Stromal cell of bone marrow (primary cell): ENCODE data around the gene EFHC1.
"Not testable (repeated sequence)": the region's sequence is repeated elsewhere in the genome, so short reads cannot be mapped to it uniquely, and the experiment has no call there.

Experiments used
- DNase-seq: peaks from one replicate; pipeline ENCODE4 v3.0.0-alpha.2; 2012; ENCODE audit warnings: low read depth

Gene EFHC1

DNA sequence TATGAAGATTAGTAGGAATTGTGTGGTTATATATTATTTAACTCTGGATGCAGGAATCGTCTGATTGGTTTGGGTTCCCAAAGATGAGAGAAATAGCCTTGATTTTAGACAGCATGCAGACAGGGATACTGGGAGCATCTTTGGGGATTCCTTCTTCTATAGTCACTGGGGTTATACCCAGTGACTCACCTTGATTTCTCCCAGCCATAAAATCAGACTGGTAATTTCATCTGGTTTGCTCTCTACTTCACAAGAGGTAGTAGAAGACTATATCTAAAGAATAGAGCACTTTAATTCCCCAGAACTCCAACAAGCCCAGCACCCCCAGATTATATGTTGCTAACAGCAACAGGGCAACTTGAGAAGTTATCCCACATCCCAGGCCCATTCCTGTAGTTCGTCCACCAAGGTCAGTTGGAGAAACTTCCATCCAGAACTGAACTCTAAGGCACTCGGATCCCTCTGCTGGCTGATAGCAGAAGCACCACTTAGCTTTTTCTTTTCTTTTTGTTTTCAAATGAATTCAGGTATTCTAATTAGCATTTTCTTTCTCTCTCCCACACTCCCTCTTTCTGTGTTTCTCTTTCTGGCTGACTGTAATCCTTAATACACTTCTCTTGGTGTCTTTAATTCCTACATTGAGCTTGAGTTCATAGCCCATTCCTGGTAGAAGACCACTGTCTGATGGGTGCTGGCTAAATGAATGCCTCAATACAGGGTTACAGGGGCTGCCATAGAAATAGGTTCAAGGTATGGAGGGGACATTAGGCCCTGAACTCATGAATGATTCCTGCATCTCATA, 20.4 kb upstream of the EFHC1 start:
- no peak for DNase-seq

DNA sequence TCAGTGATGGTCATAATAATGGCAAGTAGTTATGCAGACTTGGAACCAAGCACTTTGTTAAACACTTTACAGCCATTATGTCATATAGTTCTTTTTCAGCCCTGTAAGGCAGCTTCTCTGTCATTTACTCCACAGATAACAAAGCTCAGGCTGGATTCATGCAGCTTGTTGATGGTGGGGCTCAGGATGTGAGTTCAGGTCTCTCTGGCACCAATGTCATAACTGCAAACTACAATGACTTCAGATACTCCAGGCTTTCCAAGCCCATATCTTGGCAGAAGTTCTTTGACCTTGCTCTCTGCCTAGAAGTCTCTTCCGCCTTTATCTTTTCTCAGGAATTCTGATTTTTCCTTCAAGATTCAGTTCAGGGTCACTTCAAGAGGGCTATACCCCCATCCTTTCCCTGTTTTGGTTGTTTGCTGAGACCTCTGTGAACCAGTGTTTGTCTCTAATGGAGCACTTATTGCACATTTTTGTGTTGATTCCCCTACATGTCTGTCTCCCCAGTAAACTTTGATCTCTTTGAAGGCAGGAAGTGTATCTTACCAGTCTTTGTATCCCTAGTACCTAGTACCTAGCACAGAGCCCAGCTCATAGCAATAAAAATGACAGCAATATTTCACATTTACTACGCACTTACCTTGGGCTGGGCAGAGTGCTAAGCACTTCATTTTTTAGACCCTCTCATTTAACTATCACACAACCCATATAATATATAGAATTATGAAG, 19.7 kb upstream of the EFHC1 start:
- no peak for DNase-seq

DNA sequence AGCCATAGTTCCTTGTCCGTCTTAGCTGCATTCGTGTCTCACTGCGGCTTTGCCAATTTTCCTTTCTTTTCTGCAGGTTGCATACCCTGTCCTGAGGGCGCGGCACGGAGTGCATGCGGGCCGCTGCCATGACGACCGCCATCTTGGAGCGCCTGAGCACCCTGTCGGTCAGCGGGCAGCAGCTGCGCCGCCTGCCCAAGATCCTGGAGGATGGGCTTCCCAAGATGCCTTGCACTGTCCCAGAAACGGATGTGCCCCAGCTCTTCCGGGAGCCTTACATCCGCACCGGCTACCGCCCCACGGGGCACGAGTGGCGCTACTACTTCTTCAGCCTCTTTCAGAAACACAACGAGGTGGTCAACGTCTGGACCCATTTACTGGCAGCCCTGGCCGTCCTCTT, 17.1 kb upstream of the EFHC1 start:
- no peak for DNase-seq

DNA sequence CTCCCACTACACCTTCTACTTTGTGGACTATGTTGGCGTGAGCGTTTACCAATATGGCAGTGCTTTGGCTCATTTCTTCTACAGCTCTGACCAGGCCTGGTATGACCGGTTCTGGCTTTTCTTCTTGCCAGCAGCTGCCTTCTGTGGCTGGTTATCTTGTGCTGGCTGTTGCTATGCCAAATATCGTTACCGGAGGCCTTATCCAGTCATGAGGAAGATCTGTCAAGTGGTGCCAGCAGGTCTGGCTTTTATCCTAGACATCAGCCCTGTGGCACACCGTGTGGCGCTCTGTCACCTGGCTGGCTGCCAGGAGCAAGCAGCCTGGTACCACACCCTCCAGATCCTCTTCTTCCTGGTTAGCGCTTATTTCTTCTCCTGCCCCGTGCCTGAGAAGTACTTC, 16.5 kb upstream of the EFHC1 start:
- no peak for DNase-seq

DNA sequence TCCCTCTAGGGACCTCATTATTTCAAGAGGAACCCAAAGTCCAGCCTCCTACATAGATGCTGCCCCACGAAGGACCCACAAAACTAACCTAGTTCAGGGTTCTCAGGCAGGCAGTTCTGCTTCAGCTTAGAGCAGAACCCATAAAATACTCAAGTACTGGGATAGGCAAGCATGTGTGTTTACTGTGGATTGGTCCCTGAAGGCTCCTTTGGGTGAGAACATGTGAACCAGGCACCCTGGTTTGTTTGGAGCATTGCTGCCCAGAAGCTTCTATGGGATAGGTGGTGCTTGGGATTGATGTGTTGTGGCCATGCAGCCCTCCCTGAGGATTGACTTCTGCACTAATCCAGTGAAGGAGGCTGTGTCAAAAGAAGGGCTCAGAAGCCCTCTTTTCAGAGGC, 14.9 kb upstream of the EFHC1 start:
- DNase-seq = no peak

DNA sequence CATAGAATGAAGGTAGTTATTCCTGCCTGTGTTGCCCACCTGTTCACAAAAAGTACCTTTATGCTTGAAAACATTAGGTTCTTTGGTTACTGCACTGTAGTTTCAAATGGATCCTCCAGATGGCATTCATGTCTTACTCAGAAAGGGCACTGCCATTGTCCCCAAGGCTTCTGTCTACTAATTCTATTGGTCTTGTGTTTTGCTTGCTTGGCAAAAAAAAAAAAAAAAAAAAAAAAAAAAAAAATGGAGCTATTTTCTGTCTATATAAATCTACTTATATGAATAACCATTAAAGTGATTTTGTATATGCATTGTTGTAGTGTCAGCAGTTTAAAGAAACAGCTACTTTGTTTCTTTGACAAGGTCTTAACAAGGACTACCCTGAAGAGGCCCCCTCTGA, 12.7 kb upstream of the EFHC1 start:
- no peak for DNase-seq

DNA sequence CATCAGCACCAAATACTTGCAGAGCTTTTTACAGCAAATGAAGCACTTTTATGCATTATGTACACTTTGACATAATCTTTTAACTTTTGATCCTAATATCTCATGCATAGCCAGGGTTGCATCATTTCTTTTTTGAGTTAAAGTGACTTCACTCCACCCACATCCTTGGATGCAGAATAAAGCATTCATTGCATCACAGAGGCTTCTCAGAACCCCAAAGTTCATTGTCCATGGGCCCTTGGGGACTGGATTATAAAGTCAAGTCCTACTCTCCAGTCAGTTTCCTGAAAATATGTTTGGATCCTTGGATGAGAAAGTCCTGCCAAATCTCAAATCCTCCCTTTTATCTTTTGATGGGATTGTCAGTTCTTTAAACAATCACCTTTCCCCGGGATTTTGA, 10.6 kb upstream of the EFHC1 start:
- DNase-seq = no peak

DNA sequence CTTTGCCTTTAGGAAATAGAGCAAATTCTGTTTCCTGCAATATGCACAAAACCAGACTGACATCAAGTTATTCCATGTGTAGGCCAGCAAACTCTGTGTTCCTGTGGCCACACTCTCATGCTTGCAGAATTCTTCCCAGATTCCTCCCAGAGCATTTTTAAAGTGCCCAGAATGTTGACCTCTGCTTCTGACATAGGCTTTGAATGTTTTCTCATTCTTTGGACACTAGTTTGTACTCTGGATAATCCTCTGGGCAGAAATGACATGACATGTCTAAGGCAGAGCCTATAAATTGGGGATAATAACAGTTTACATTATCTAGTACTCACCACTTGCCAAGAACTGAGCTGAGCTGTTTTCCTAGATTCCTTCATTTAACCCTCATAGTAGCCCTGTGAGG, 9.2 kb upstream of the EFHC1 start:
- DNase-seq = no peak

DNA sequence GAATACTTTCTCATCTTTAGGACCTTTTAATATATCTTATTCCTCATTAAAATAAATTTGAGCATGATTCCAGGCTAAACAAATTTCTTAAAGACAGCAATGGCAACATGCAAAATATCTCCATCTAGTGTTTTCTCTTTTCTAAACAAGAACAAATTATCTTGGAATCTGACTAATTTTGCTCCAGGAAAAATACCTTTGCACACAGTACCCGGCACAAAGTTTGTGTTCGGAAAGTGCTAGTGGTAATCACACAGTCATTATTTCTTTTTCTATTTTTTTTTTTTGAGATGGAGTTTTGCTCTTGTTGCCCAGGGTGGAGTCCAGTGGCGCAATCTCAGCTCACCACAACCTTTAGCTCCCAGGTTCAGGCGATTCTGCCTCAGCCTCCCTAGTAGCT, 8.2 kb upstream of the EFHC1 start:
- DNase-seq = no peak

DNA sequence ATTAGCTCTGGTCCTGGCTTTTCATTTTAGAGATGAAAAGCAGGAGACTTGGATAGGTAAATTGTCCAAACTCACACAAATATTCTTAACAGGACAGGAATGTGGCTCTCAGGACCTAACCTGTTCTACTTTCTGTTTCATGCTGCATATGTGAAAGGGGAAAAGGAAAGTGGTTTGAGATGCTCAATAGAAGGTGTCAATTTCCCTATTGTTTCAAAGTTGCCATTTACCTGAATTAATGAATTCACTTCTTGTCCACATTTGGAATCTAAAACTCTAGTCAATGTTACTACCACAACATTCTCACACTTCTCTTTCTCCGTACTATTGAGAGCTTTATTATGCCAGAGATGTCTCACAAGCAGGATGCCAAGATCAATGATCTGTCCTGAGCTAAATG, 4.8 kb upstream of the EFHC1 start:
- no peak for DNase-seq

DNA sequence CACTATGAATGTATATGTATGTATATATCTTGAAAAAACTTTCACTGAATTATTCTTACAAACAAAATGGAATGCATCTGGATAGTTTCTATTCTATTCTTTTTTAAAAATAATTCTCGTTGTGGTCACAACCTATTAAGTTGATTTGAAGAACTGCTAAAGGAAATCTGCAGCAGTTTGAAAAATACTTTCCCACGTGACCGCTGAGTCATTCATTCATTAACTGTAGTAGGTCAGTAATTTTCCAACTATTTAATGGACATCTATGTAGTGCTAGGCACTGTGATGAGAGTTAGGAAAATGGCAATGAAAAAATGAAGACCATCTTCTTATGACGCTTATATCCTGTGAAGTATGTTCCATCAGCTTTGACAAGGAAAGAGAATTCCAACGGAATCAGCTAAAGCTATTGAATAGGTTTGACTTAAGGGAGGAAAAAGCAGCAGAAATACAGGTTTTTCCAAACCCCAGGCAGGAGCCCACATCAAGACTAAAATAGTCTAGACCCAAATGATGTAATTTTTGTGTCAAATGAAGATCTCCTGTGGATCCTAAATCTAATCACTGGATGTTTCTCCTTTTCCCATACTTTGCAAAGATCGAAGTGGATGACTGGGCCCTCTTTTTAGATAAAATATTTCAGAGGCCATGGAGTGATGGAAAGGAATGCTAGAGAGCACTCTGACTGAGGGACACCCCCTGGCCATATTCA, 4.1 kb upstream of the EFHC1 start:
- no peak for DNase-seq

DNA sequence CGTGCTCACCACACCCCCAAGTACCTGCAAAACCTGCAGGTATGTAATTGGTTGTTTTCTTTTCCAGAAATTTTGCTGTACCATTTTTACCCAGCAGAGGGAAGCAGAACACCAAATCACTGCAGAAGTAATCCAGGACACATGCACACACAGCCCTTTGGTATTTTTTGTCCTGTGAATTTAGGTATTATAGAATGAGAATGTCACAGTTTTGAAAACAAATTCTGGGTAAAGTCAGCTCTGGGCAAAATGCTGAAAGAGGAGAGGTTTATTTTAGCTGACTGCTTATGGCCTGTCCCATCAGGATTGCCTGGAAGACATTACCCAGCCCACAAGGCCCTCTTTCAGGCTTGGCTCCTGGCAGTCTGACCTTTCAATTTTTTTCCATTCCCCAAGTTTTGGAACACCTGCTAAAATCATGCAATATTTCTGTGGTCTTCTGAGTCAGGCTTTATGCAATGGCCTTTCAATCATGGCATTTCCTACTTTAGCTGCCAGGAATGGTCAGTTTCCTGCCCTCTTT, 3.5 kb upstream of the EFHC1 start:
- peak; percentile 69 for DNase-seq

DNA sequence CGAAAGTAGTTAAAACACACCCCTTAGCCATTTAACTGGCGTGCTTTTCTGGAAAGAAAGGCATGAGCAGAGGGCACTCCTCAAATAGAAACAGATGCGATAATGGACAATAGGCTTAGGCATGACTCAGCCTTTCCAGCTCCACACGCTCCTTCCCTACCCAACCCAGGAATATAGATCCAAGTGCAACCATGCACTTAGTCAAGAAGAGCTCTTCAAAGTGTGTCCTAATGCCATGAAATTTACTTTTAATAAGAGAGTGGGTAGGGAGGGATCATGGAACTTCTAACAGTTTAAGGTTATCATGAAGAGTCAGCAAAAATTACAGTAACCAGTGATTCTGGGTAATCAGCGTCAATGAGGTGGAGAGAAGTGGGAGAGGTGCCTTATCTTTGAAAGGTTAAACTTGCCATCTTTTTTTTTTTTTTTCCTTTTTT, 2.4 kb upstream of the EFHC1 start:
- DNase-seq = peak; percentile 70

DNA sequence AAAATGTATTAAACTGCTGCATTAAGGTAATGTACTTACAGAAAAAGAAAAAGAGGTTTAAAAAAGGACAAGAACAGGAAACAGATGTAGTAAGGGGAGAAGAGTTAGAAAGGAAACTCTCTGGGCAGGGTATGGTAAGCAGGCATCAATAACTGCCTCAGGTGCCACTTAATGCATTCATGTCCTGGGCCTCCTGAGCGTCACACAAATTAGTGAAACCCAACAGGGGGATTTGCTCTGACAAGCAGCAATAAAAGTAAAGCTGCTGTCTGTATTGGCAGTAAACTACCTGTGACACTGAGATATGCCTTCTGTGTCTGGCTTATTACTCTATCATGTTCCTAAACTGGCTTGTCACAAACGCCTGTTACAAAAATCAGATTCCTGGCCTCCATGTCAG, 1.5 kb upstream of the EFHC1 start:
- DNase-seq = no peak

DNA sequence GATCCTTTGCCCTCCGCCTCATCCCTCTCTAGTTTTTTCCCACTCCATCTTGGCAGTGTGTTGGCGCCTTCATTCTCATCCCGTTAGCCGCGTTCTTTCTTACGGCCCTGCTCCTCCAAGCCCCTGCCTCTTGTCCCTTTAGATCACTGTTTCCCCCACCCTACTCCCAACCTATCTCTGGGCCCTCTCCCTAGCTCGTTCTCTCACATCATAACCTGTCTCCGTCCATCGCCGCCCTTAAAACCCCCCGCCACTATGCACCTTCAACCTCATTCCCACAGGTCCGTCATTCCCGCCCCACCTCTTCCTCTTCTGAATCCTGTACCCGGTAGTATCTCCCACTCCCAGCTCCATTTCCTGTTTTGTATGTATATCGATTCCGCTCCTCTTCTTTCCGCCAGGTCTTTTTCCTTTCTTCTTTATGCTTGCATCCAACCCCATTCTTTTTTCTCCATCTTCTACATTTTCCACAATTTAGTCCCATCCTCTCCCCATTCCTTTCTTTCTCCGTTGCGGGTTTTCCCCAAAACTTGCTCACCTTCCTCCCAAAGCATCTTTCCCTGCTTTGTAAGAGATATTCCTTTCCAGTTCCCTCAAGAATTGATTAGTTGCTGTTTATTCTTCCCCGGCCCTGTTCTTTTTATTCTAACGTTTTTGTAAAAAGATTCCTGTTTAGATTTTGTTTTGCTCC, 671 bp downstream of the EFHC1 start:
- no peak for DNase-seq

DNA sequence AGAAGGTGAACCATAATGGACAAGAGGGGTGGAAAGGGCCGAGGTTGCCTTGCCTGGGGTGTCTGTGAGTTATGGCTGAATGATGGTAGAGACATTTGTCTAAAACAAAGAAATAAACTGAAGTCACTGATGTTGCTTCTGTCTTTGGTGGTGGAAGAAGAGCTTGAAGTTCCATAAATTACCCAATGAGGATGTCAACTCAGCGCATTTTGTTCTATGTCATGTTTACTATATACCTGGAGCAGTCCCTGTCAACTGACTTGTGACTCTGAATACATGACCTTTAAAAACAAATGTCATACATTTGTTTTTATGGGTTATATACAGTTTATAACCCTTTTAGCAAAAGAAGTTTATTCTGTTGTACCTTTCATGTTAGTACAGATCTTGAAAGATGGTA, 2.0 kb downstream of the EFHC1 start:
- DNase-seq = no peak

DNA sequence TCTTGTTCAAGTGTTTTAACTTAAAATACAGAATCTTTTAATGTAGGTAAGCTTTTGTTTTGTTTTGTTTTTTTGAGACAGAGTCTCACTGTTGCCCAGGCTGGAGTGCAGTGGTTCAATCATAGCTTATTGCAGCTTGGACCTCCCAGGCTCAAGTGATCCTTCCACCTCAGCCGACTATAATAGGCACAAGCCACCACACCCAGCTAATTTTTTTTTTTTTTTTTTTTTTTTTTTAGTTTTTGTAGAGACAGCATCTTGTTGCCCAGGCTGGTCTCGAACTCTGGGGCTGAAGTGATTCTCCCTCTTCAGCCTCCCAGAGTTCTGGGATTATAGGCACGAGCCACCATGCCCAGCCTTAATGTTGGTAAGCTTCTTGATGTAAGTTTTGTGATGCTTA, 3.3 kb downstream of the EFHC1 start:
- DNase-seq = no peak

DNA sequence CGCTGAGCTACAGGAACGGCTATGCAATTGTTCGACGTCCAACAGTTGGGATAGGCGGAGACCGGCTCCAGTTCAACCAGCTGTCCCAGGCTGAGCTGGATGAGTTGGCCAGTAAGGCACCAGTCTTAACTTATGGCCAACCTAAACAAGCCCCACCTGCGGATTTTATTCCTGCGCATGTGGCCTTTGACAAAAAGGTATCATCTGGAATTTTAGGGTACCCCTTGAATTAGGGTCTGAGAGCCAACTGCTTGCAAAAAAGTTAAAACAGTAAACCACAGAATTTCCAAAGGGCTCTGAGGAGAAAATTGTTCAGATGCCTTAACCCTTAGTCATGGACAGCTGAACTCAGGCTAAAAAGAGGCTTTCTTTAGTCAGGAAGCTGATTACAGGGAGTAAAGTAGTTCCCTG, 3.8 kb downstream of the EFHC1 start:
- DNase-seq = peak; percentile 67

DNA sequence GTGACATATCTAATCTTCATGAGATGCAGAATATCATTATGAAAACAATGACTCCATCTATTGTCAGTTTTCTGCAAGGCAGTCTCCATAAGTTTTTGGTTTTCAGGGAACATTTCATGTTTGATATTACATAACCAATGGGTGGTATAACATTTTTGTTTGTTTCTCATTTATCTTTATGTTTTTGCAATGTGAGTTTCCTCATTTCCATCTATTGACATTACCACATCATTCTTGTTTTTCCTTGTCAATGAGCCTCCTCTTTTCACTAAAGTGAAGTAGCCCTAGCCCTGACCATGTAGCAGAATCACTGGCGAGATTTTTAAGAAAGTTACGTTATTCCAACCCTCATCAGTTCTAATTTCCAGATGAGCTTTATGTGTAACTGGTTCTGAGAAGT, 4.4 kb downstream of the EFHC1 start:
- no peak for DNase-seq

DNA sequence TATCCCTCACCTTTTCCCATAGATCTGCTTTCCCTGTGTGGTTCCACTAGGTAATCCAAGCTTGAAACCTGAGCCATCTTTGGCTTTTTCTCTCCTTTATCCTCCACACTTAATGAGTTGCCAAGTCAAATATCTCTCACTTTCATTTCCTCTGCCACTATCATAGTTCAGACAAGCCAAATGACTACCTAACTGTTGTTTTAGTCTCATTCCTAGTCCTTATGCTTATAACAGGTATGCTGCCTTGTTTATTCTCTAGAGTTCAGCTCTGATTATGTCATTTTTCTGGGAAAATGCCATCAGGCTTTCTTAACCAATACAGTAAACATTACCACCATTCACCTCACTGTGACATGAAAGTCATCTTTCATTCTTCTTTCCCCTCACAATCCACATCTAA, 6.5 kb downstream of the EFHC1 start:
- no peak for DNase-seq

DNA sequence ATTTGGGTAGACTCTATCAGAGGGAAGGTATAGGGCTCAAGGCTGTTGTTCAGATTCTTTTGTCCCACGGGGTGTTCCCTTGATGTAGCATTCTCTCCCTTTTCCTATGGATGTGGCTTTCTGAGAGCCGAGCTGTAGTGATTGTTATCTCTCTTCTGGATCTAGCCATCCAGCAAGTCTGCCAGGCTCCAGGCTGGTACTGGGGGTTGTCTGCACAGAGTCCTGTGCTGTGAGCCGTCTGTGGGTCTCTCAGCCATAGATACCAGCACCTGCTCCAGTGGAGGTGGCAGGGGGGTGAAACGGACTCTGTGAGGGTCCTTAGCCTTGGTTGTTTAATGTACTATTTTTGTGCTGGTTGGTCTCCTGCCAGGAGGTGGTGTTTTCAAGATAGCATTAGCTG, 13.2 kb downstream of the EFHC1 start:
- DNase-seq = not testable (repeated sequence)

DNA sequence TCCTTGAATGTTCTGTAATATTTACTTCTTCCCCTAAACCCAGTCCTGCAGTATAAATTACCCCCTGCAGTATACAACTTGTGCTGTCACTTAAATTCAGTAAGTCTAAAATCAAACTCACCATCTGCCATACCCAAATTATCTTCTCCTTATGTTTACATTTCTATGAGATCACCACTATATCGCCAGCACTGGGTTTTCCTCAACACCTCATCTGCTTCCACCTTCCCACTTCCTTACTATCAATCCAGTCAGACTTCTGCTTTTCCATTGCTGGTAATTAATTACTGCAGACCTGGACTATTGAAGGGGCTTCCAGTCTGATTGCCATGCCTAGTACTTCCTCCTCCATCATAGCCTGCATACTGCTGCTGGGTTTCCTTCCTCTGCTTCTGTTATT, 15.2 kb downstream of the EFHC1 start:
- no peak for DNase-seq
